Common myeloid progenitor, CD34-positive (primary cell): Measurements from ENCODE around the gene TNRC18.

ENCODE experiments used
- CTCF ChIA-PET: fragments of 350-600 bp; sonication (Branson Sonifier 250); formaldehyde crosslinking; loops from one replicate; lab custom pipeline; 2021; ENCODE audit warnings: antibody characterized with exemption; lab: Charles Lee
- POLR2A ChIA-PET: fragments of 350-600 bp; sonication (Branson Sonifier 250); formaldehyde crosslinking; loops from one replicate; lab custom pipeline; 2021; ENCODE audit warnings: antibody characterized with exemption; lab: Charles Lee
- DNase-seq, 3 donors: peaks; one replicate each; pipeline versions ENCODE4 v3.0.0 to v3.0.0-alpha.2; 2013
- H3K27ac ChIP-seq, 2 experiments: 1 replicate in 1 of 2; 2 replicates in 1 of 2; pipeline ENCODE4 v1.7.0; 2013; ENCODE audit warnings: inconsistent platforms in 2 of 2, low read length in 2 of 2, mild to moderate bottlenecking in 2 of 2, low read depth in 1 of 2, moderate library complexity in 1 of 2; ENCODE audit not compliant: severe bottlenecking in 2 of 2, insufficient read depth in 1 of 2, poor library complexity in 1 of 2
- H3K27me3 ChIP-seq, 5 experiments: replicated peaks in 2 of 5; 1 replicate in 3 of 5; 2 replicates in 2 of 5; pipeline versions ENCODE4 v1.6.1 to v1.7.0; 2013; ENCODE audit warnings: low read length in 4 of 5, mild to moderate bottlenecking in 2 of 5, moderate library complexity in 2 of 5, inconsistent platforms in 1 of 5; ENCODE audit not compliant: insufficient read depth in 5 of 5, control insufficient read depth in 4 of 5
- H3K36me3 ChIP-seq, 4 experiments: 1 replicate in 2 of 4; 2 replicates in 2 of 4; pipeline versions ENCODE4 v1.6.1 to v1.7.0; 2013; ENCODE audit warnings: low read length in 3 of 4, control low read depth in 1 of 4, mild to moderate bottlenecking in 1 of 4; ENCODE audit not compliant: control insufficient read depth in 4 of 4, insufficient read depth in 4 of 4
- H3K4me1 ChIP-seq, 4 experiments: 1 replicate in 3 of 4; 2 replicates in 1 of 4; pipeline versions ENCODE4 v1.6.1 to v1.7.1; 2013; ENCODE audit warnings: low read length in 3 of 4, mild to moderate bottlenecking in 3 of 4, control low read depth in 1 of 4, inconsistent platforms in 1 of 4, moderate library complexity in 1 of 4; ENCODE audit not compliant: control insufficient read depth in 4 of 4, insufficient read depth in 4 of 4; ENCODE audit errors: control extremely low read depth in 1 of 4
- H3K4me3 ChIP-seq, 7 experiments: 1 replicate in 4 of 7; 2 replicates in 3 of 7; pipeline versions ENCODE4 v1.5.1 to v1.7.0; 2013; ENCODE audit warnings: mild to moderate bottlenecking in 7 of 7, low read length in 6 of 7, moderate library complexity in 6 of 7, inconsistent platforms in 2 of 7, low read depth in 2 of 7, control low read depth in 1 of 7; ENCODE audit not compliant: insufficient read depth in 4 of 7, control insufficient read depth in 1 of 7; ENCODE audit errors: extremely low read depth in 1 of 7
- H3K9me3 ChIP-seq, 5 experiments: 1 replicate in 4 of 5; 2 replicates in 1 of 5; pipeline versions ENCODE4 v1.6.1 to v1.7.1; 2013; ENCODE audit warnings: low read length in 4 of 5, mild to moderate bottlenecking in 2 of 5, inconsistent platforms in 1 of 5, low read depth in 1 of 5, moderate library complexity in 1 of 5; ENCODE audit not compliant: control insufficient read depth in 4 of 5, insufficient read depth in 2 of 5; ENCODE audit errors: control extremely low read depth in 1 of 5
- WGBS: methylation state at CpG from one replicate; pipeline ENCODE4 v1.1.5; 2013; ENCODE audit not compliant: insufficient coverage; 5-methylcytosine and 5-hydroxymethylcytosine counted together

TNRC18 gene

DNA sequence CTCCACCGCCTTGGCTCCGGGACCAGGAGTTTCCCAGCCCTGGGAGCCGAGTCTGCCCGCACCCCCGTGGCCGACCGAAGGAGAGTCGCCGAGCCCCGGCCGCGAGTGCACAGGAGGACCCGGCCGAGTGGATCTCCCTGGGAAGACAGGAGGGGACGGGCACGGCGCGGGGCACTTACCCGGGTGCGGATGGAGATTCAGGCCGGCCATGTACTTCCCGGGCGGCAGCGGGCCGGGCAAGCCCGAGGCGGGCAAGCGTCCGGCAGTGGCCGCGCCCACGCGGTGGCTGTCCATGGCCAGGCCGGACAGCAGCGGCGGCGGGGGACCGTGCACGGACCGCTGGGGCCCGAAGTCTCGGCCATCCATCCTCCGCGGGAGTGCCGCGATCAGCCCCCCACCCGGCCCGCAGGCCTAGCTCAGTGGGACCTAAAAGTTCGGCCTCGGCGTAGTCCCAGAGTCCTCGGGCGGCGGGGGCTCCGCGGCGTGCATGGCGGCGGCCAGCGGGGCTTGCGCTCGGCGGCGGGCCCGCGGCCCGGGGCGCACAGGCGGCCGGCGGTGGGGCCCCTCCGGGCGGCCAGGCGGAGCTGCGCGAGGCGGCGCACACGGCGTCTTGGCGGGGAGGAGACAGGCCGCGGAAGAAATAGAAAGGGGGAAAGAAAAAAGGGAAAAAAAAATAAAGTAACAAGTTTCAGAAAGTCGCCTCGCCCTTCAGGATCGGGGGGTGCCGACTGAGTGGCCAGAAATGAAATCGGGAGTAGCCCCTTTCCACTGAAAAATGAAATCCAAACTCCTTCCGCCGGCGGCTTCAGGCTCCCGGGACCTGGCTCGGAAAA is 2.5 kb downstream of the TNRC18 start:
- ChIA-PET CTCF (interaction anchor here (0.6 to 2.3 kb wide), 8 partner anchors 26 to 57 kb away, joined by 3 to 14 read pairs (median 4); no protein-coding TSS in a partner anchor), POLR2A (interaction anchor here (0.6 to 2.3 kb wide), 6 partner anchors 16 to 49 kb away, joined by 3 to 8 read pairs (median 5); no protein-coding TSS in a partner anchor)
- Histone ChIP-seq H3K9me3 (no peaks in the 10 kb centered on the region), H3K36me3 (peaks cover 0 to 26% (median 13%) of the 10 kb centered on the region in 4 experiments), H3K27me3 (no peaks in the 10 kb centered on the region), H3K4me3 (peak overlapping the region; percentile 82 to 99 (median 94)), H3K27ac (peak overlapping the region; percentile 91 to 98), H3K4me1 (peaks cover 5 to 29% (median 24%) of the 10 kb centered on the region in 4 experiments)
- DNase-seq: no peak
- 0% methylated on average over 60 of the region's 93 CpGs for WGBS

DNA sequence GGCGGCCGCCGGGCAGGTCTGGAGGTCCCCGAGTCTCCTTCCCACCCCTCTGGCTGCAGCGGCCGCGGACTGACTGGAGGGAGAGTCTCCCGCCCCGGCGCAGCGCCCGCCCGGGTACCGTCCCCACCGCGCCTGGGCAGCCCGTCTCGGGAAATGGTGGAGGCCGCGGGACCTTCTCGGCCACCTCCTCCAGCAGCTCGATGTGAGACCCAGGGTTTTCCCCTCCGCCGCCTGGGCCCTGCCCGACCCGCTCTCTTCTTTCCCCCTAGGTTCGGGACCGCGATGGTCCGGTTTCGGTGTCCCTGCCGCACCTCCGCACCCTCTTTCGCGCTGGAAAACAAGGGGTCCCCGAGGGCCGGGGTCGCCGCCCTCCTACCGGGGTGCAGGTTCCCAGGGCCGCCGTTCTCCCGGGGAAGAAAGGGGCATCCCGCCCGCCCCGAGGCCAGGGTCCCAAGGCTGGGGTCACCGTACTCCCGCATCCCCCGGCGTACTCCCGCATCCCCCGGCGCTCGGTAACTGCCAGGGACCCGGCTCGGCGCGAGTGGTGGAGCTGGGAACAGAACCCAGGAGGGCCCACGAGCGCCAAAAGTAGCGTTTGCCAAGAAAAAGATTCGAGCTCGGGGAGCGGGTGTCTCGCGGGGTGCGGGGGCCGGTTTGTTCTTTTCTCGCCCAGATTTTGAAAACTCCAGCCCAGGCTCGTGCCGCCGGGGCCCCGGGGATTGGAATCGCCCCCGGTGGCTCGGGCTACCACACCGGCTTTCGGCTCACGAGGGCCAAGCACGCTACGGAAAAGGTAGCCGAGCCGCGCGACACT is 3.4 kb downstream of the TNRC18 start:
- ChIA-PET POLR2A (interaction anchor here (0.7 kb wide), 2 partner anchors 13 to 49 kb away, joined by 4 to 5 read pairs; no protein-coding TSS in a partner anchor), CTCF (interaction anchor here (0.6 to 1.2 kb wide), 3 partner anchors 15 to 58 kb away, joined by 3 to 4 read pairs (median 3); no protein-coding TSS in a partner anchor)
- under 1% methylated on average over 82 of the region's 85 CpGs for WGBS
- no peaks in the 10 kb centered on the region for H3K9me3 ChIP-seq
- peak overlapping the region; percentile 82 to 99 (median 94) for H3K4me3 ChIP-seq
- H3K27ac ChIP-seq: peak overlapping the region; percentile 91 to 98
- peaks cover 5 to 27% (median 23%) of the 10 kb centered on the region in 4 experiments for H3K4me1 ChIP-seq
- DNase-seq: peak in 1 of 3 donors; percentile 21
- peaks cover 0 to 26% (median 13%) of the 10 kb centered on the region in 4 experiments for H3K36me3 ChIP-seq
- H3K27me3 ChIP-seq: no peaks in the 10 kb centered on the region

DNA sequence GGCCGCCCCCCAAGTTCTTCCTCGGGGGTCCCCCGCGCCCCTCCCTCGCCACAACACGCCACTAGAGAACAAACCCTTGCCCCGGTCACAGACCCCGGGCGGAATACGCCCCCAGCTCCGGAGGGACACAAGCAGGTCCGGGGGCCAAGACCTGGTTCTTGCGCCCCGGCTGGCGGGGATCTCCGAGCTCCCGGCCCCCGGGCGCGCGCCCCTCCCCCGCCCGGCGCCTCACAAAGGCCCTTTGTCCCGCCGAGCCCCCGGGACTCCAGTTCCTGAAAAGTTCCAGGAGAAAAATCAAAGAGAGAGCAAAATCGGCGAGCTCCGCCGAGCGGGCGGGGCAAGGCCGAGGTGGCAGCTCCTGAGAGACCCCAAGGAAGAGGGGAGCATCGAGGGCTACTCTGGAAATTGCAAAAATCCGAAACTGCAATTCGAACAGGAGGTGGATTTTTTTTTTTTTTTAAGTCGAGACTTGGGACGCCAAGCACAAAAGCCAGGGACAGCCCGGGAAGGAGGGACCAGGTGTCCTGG is 4.0 kb downstream of the TNRC18 start:
- no peak for DNase-seq
- peaks cover 5 to 30% (median 25%) of the 10 kb centered on the region in 4 experiments for H3K4me1 ChIP-seq
- no peaks in the 10 kb centered on the region for H3K9me3 ChIP-seq
- peak overlapping the region; percentile 82 to 99 (median 94) for H3K4me3 ChIP-seq
- peak overlapping the region; percentile 91 to 98 for H3K27ac ChIP-seq
- POLR2A ChIA-PET: interaction anchor here (0.6 to 0.7 kb wide), 3 partner anchors 12 to 48 kb away, joined by 4 to 5 read pairs (median 4); no protein-coding TSS in a partner anchor
- under 1% methylated on average over 37 of the region's 40 CpGs for WGBS
- no peaks in the 10 kb centered on the region for H3K27me3 ChIP-seq
- CTCF ChIA-PET: interaction anchor here (0.5 to 0.8 kb wide), 3 partner anchors 16 to 55 kb away, joined by 3 to 4 read pairs (median 3); no protein-coding TSS in a partner anchor
- peaks cover 0 to 28% (median 16%) of the 10 kb centered on the region in 4 experiments for H3K36me3 ChIP-seq

DNA sequence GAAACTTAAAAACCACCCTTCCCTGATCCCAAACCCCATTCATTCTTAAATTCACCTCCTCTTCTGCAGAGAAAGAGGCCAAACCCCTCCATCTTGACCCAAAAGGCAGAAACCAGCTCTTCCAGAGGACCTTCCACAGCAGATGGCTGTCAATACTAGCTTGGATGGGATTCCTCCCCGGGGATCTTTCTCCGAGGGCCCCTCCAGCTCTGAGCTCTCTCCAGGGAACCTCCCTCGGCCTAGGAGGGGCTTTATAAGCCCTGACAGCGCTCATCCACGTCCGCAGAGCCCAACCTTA is 5.4 kb downstream of the TNRC18 start:
- POLR2A ChIA-PET: interaction anchor here (1.6 kb wide), 1 partner anchor 22 kb away, joined by 5 read pairs; no protein-coding TSS in a partner anchor
- Histone ChIP-seq H3K36me3 (peaks cover 0 to 28% (median 16%) of the 10 kb centered on the region in 4 experiments), H3K27me3 (no peaks in the 10 kb centered on the region), H3K27ac (peak overlapping the region; percentile 55 to 98), H3K4me3 (peak overlapping the region; percentile 82 to 99 (median 94)), H3K9me3 (no peaks in the 10 kb centered on the region), H3K4me1 (peaks cover 5 to 33% (median 30%) of the 10 kb centered on the region in 4 experiments)
- DNase-seq: no peak
- 0% methylated on average over 6 of the region's 6 CpGs for WGBS
- CTCF ChIA-PET: interaction anchor here (2.2 kb wide), 1 partner anchor 18 kb away, joined by 8 read pairs; no protein-coding TSS in a partner anchor

DNA sequence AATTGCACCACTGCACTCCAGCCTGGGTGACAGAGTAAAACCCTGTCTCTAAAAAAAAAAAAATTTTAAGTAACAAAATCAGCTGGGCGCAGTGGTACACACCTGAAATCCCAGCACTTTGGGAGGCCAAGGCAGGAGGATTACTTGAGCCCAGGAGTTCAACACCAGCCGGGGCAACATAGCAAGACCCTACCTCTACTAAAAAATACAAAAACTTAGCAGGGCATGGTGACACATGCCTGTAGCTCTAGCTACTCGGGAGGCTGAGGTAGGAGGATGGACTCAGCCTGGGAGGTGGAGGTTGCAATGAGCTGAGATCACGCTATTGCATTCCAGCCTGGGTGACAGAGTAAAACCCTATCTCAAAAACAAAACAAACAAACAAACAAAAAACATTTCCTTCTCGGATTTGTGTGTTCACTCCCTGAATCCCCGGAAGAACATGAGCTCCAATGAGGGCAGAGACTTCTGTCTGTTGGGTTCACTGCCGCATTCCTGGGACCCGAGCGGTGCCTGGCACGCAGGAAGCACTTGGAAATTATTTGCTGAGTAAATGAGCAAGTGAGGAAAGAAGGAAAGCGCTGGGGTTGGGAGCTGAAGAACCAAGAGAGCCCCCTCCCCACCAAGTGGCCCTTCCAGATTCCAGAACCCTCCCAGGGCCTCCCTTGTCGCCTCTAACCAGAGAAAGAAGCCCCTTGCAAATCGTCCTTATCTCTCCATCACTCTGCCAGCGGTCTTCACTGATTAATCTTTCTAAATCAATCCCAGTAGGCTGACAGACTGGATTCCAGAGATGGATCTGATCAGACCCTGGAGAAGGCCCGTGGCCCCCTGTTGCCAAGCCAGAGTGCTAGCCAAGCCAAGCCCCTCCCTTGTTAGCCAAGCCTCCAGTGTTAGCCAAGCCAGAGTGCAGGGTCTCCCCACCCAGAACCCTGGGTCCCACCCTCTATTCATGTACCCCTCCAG is 6.2 kb downstream of the TNRC18 start:
- H3K27me3 ChIP-seq: no peaks in the 10 kb centered on the region
- peak overlapping the region in 6 of 7 experiments; percentile 31 to 99 (median 90) for H3K4me3 ChIP-seq

More for the DNA sequence above, 6.2 kb downstream of the TNRC18 start:
- peak overlapping the region; percentile 55 to 98 for H3K27ac ChIP-seq
- WGBS: 29% methylated on average over 8 of the region's 15 CpGs
- POLR2A ChIA-PET: interaction anchor here (1.6 kb wide), 1 partner anchor 21 kb away, joined by 5 read pairs; no protein-coding TSS in a partner anchor
- CTCF ChIA-PET: interaction anchor here (0.9 to 2.2 kb wide), 7 partner anchors 7 to 50 kb away, joined by 3 to 8 read pairs (median 3); no protein-coding TSS in a partner anchor
- peaks cover 5 to 40% (median 36%) of the 10 kb centered on the region in 4 experiments for H3K4me1 ChIP-seq
- no peaks in the 10 kb centered on the region for H3K9me3 ChIP-seq
- no peak for DNase-seq
- H3K36me3 ChIP-seq: peaks cover 0 to 32% (median 17%) of the 10 kb centered on the region in 4 experiments
